ENCODE data around the gene AQP12A. TPM values are rescaled to one million over a fixed set of nuclear protein-coding genes. Genes with fewer than 3 reads are reported as not detected.

The AQP12A gene
- total RNA-seq, 1 experiment from 2014 or later, result not detected

DNA sequence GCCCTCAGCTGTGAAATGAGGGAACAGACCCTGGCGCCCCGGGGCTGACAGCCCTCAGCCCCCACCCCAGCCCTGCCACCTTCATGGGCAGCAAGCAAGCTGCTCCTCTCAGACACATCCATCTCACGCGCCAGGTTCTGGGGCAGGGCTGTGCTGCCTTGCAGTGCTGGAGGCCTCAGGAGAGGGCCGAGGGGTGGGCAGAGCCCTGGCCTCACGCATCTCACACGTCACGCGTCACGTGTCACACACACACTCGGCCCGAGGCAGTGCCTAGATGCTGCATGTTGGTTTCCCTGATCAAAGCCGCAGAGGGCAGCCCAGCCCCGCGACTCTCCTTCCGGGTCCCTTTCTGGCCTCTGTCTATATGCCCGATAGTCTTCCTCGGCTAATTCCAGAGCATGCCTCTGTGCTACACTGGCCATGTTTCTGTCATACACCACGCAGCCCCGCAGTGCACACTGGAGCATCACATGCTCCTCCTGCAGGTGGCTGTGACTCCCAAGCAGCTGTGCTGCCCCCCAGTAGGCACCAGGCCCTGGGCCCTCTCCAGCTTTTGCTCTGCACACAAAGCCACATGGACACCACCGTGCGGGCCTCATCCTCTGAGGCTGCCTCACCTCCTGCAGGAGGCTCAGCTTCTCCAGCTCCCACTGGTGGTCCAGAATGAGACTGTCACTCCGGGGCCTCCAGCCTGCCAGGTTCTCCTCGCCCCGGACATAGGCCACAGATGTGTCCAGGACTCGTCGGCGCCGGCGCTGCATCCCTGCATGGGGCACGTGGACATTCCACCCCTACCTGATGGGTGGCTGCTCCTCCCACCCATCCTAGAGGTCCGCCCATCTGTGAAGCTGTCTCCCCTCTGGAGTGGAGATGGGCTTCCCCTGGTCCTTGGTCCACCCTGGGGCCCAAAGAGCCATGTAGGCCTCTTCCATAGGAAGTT is 31.4 kb downstream of the AQP12A start:
- ChIA-PET POLR2A (ENCODE audit: unreplicated experiment) (no interaction called here), CTCF (no interaction called here)
- Histone ChIP-seq H3K4me3 (ENCODE audit: low read length) (no peak overlapping the region), H3K27me3 (ENCODE audit: low read length) (peaks cover 15% of the 10 kb centered on the region), H3K9me2 (replicated peaks; ENCODE audit: low read length) (no peaks in the 10 kb centered on the region), H2AFZ (ENCODE audit: low read length) (no peak overlapping the region), H3F3A (ENCODE audit: low read length, unreplicated experiment) (no peaks in the 10 kb centered on the region), H3K4me1 (ENCODE audit: insufficient read depth, low read length) (no peaks in the 10 kb centered on the region), H3K79me2 (ENCODE audit: low read length) (no peaks in the 10 kb centered on the region), H4K20me1 (ENCODE audit: low read length) (no peaks in the 10 kb centered on the region), H3K9me3 (ENCODE audit: low read length) (no peaks in the 10 kb centered on the region), H3K9ac (ENCODE audit: low read length) (no peak overlapping the region), H3K27ac (ENCODE audit: low read length) (no peak overlapping the region), H3K36me3 (ENCODE audit: low read depth, low read length) (no peaks in the 10 kb centered on the region), H3K4me2 (ENCODE audit: low read length) (no peak overlapping the region)
- intact Hi-C loops (cut with micrococcal nuclease), result no loop called here
- TF ChIP-seq EZH2phosphoT487 (IDR thresholded peaks at IDR 0.05; ENCODE audit: borderline replicate concordance, low read length), result no peak
- no peak for TF ChIP-seq EZH2 (IDR thresholded peaks at IDR 0.05; ENCODE audit: low read length, unreplicated experiment)
- TF ChIP-seq, protein P1, sequence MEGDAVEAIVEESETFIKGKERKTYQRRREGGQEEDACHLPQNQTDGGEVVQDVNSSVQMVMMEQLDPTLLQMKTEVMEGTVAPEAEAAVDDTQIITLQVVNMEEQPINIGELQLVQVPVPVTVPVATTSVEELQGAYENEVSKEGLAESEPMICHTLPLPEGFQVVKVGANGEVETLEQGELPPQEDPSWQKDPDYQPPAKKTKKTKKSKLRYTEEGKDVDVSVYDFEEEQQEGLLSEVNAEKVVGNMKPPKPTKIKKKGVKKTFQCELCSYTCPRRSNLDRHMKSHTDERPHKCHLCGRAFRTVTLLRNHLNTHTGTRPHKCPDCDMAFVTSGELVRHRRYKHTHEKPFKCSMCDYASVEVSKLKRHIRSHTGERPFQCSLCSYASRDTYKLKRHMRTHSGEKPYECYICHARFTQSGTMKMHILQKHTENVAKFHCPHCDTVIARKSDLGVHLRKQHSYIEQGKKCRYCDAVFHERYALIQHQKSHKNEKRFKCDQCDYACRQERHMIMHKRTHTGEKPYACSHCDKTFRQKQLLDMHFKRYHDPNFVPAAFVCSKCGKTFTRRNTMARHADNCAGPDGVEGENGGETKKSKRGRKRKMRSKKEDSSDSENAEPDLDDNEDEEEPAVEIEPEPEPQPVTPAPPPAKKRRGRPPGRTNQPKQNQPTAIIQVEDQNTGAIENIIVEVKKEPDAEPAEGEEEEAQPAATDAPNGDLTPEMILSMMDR (conservative IDR thresholded peaks at IDR 0.05; ENCODE audit: low read depth, low read length), result no peak
- DNase-seq (no peak), ATAC-seq (no peak)
- no TSS peak for BruUV-seq (replicated peaks)

DNA sequence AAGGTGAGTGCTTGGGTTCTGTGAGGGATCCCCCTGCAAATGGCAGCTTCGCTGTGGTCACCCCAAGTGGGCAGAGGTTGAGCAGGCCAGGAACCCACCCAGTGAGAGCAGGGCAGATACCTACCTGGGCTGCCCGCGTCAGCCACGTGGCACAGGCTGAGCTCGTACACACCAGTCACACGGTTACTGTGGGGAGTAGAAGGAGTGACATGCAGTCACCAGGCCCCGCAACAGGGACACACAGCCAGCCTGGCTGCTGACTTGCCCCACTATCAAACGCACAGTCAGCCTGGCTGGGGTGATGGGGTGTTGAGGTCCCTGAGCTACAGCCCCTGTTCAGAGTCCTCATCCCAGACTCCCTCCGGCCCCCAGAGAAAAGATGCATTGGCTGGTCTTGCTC is 32.2 kb downstream of the AQP12A start:
- CTCF ChIA-PET, result no interaction called here
- no peaks in the 10 kb centered on the region for H3K36me3 ChIP-seq (ENCODE audit: low read depth, low read length)
- H3K4me2 ChIP-seq (ENCODE audit: low read length), result no peak overlapping the region
- POLR2A ChIA-PET (ENCODE audit: unreplicated experiment), result no interaction called here
- H3K9me2 ChIP-seq (replicated peaks; ENCODE audit: low read length), result no peaks in the 10 kb centered on the region
- DNase-seq, result no peak
- H3K9ac ChIP-seq (ENCODE audit: low read length), result no peak overlapping the region
- no TSS peak for BruUV-seq (replicated peaks)
- H3K79me2 ChIP-seq (ENCODE audit: low read length), result no peaks in the 10 kb centered on the region
- no peak overlapping the region for H3K27ac ChIP-seq (ENCODE audit: low read length)
- H3K9me3 ChIP-seq (ENCODE audit: low read length), result no peaks in the 10 kb centered on the region
- no peaks in the 10 kb centered on the region for H4K20me1 ChIP-seq (ENCODE audit: low read length)
- no peak overlapping the region for H2AFZ ChIP-seq (ENCODE audit: low read length)
- no peaks in the 10 kb centered on the region for H3F3A ChIP-seq (ENCODE audit: low read length, unreplicated experiment)
- TF ChIP-seq EZH2 (IDR thresholded peaks at IDR 0.05; ENCODE audit: low read length, unreplicated experiment) (no peak), EZH2phosphoT487 (IDR thresholded peaks at IDR 0.05; ENCODE audit: borderline replicate concordance, low read length) (no peak)
- TF ChIP-seq, protein P1 (conservative IDR thresholded peaks at IDR 0.05; ENCODE audit: low read depth, low read length), result no peak
- no peak overlapping the region for H3K4me3 ChIP-seq (ENCODE audit: low read length)
- intact Hi-C loops (cut with micrococcal nuclease), result no loop called here
- no peaks in the 10 kb centered on the region for H3K4me1 ChIP-seq (ENCODE audit: insufficient read depth, low read length)
- peaks cover 11% of the 10 kb centered on the region for H3K27me3 ChIP-seq (ENCODE audit: low read length)
- no peak for ATAC-seq

DNA sequence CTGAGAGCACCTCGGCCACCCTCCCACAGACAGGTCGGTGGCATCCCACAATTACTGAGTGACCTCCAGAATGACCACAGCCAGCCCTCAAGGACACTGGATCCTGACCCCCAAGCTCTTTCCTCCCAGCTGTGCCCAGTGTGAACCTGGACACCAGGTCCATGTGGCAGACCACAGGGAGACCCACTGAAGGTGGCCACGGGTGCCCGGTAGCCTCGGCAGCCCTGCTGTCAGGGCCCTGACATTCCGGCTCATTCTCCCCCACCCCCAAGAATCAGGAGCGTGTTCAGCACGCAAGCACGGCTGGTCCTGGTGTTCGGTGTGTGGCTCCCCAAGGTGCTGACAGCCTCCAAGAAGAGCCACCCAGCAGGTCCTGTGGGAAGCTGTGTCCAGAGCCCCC is 32.8 kb downstream of the AQP12A start:
- H3K4me3 ChIP-seq (ENCODE audit: low read length), result no peak overlapping the region
- H3K27me3 ChIP-seq (ENCODE audit: low read length), result peaks cover 11% of the 10 kb centered on the region
- no peaks in the 10 kb centered on the region for H3K4me1 ChIP-seq (ENCODE audit: insufficient read depth, low read length)
- BruUV-seq (replicated peaks), result no TSS peak
- no peaks in the 10 kb centered on the region for H4K20me1 ChIP-seq (ENCODE audit: low read length)
- TF ChIP-seq EZH2 (IDR thresholded peaks at IDR 0.05; ENCODE audit: low read length, unreplicated experiment) (no peak), EZH2phosphoT487 (IDR thresholded peaks at IDR 0.05; ENCODE audit: borderline replicate concordance, low read length) (no peak)
- TF ChIP-seq, protein P1 (conservative IDR thresholded peaks at IDR 0.05; ENCODE audit: low read depth, low read length), result no peak
- DNase-seq (no peak), ATAC-seq (no peak)
- no peaks in the 10 kb centered on the region for H3K9me2 ChIP-seq (replicated peaks; ENCODE audit: low read length)
- no peak overlapping the region for H3K27ac ChIP-seq (ENCODE audit: low read length)
- no peak overlapping the region for H3K4me2 ChIP-seq (ENCODE audit: low read length)
- intact Hi-C loops (cut with micrococcal nuclease), result no loop called here
- H3K79me2 ChIP-seq (ENCODE audit: low read length), result no peaks in the 10 kb centered on the region
- H3K9ac ChIP-seq (ENCODE audit: low read length), result no peak overlapping the region
- H3K9me3 ChIP-seq (ENCODE audit: low read length), result no peaks in the 10 kb centered on the region
- POLR2A ChIA-PET (ENCODE audit: unreplicated experiment), result no interaction called here
- H3F3A ChIP-seq (ENCODE audit: low read length, unreplicated experiment), result no peaks in the 10 kb centered on the region
- no peaks in the 10 kb centered on the region for H3K36me3 ChIP-seq (ENCODE audit: low read depth, low read length)
- CTCF ChIA-PET, result no interaction called here
- no peak overlapping the region for H2AFZ ChIP-seq (ENCODE audit: low read length)
